ENCODE results near the gene DROSHA.
"Not testable (repeated sequence)": the region's sequence is repeated elsewhere in the genome, so short reads cannot be mapped to it uniquely, and the experiment has no call there.

Gene DROSHA

GRCh38 chr5:31413030-31413812, 118.7 kb downstream of the DROSHA start:
- no peak for DNase-seq

GRCh38 chr5:31412324-31412723, 119.6 kb downstream of the DROSHA start:
- DNase-seq = no peak

DNA sequence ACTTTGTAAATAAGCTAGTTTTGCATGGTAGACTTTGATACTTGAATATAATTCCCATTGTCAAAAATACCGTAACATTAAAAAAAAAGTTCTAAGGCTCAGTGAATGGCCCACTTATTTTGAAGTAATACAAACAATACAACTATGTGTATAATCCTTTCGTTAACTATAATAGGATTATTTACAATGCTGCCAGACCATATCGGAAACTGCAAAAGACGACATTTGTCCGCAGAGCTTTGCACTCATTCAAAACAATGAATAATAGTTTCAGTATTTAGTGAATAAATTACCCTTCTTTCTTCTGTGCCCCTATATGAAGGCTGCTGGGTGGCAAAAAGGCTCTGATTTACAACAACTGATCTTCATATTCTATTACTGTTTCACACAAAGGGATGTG, 121.8 kb downstream of the DROSHA start:
- no peak for DNase-seq

DNA sequence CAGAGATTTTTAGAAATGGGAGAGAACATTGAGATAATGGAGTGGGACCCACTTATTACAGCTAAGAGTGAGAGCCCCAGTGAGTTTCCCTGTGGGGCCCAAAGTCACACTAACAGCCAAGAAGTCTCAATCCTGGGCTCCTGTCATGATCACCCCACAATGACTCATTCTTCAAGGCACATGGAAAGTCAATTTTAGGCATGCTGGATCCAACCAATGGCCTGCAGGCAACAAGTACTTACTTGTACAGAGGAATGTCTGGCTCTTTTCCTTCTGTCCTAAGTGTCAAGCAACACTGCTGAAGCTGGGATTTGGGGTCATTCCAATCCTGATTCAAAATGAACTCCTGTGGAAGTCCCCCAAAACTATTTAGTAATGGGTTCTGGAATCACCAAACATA, 123.1 kb downstream of the DROSHA start:
- no peak for DNase-seq

GRCh38 chr5:31407921-31408693, 123.8 kb downstream of the DROSHA start:
- DNase-seq = no peak

- peak in 1 of 14 donors; percentile 60 for DNase-seq
Observed at GRCh38 chr5:31404325-31404724, 127.6 kb downstream of the DROSHA start.

- no peak for DNase-seq
Observed at GRCh38 chr5:31401691-31402090, 130.2 kb downstream of the DROSHA start.

- no peak for DNase-seq
Observed at GRCh38 chr5:31397926-31398557, 133.9 kb downstream of the DROSHA start.

- no peak for DNase-seq
Observed at GRCh38 chr5:31396611-31397295, 135.1 kb downstream of the DROSHA start.

GRCh38 chr5:31395450-31396045, 136.3 kb downstream of the DROSHA start:
- DNase-seq = not testable (repeated sequence)

DNA sequence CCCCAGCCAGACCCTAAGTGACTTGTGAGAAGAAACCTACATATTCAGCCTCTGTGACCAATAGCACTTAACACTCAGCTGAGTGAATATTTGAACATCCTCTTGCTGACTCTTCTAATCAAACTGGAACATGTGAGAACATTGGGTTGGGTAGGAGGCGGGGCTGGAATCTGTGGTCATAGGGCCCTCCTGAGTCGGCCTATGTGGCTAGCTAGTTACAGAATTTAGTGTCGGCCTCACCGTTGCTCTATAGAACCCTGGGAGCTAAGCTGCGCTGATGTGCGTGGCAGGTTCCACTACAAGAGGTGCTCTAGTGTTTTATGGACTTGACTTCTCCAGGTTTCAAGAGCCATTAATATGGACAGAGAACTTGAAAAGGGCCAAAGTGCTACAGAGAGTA, 138.8 kb downstream of the DROSHA start:
- DNase-seq = no peak

GRCh38 chr5:31392061-31392460, 139.8 kb downstream of the DROSHA start:
- no peak for DNase-seq

DNA sequence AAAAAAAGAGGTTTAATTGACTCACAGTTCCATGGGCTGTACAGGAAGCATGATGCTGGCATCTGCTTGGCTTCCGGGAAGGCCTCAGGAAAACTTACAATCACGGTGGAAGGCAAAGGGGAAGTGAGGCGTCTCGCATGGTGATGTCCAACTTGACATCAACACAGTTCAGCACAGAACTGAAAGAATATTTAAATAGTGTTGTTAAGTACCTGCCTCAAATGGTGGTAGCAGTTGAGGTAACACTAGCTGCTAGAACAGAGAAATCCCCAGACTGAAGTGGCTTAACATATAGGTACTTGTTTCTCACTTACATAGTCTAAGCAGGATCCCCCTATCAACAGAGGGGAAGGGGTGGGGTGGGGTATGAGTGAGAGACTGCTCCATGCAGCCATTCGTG, 141.6 kb downstream of the DROSHA start:
- DNase-seq = no peak

GRCh38 chr5:31385774-31386537, 145.9 kb downstream of the DROSHA start:
- no peak for DNase-seq

- DNase-seq = no peak
Observed at GRCh38 chr5:31383734-31384133, 148.2 kb downstream of the DROSHA start.

DNA sequence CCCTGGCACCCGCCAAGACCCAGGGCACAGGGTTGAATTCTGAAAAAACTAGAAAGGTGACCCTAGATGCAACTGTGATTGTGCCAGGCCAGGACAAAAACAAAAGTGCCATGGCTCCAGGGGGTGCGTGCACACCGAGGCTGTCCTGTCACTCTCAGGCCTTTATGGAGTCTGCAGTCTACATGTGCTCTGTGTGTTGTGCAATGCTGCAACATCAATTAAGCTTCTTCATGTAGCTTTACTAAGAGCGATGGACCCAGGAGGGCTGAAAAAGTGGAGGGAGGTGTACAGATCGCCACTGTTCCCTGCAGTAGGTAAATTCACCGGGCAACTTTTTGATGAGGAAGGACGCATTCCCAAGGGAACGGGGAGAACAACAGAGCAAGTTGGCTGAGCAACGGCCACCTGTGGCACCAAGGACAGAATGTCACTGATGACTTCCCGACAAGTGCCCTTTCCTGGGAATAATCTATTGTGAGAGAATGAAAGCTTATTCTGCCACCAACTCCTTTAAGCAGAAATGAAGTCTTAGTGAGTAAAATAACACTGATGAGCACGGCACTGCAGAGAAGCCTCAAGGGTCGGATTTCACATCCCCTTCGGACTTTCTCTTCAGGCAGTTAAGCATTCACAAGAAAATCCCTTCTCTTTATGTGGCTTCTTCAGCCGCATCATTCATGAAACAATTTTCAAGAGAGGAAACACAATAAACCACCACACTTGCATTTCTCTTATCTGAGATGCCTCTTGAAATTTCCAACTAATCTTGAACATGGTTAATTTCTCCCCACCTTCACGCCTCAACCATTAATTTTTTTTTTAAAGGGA, 149.6 kb downstream of the DROSHA start:
- DNase-seq = peak in 1 of 14 donors; percentile 24

GRCh38 chr5:31381299-31381698, 150.6 kb downstream of the DROSHA start:
- no peak for DNase-seq

DNA sequence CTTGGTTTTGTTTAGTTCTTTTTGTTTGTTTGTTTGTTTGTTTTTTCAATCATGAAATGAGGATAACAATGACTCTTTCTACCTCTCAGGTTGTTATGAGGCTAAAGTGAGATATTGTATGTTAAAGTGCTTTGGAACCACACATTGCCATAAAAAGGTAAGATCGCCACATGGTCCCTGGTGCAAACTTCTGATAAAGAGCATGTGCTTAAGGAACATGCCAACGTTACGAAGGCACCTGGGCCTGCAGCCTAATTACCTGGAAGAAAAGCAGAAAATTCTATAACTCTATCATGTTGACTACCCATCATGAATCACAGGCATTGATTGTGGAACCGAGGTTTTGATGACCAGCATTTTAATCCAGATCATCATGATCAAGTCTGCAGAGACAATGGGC, 151.8 kb downstream of the DROSHA start:
- DNase-seq = no peak

DNA sequence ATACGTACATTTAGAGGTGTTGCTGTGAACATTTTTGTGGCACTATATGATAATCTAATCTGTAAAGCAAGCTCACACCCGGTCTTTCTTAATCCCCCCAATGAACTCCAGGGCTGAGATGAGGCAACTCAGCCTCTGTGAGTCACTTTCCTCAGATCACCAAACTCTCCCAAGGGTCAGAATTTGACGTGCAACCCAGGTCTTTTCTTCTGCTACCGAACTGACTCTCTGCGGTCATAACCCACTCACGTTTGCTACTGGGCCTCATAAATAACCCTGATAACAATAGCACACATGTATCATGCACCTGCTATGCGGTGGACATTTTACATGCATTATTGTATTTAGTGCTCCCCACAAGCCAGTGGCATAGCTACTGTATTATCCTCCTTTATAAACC, 153.1 kb downstream of the DROSHA start:
- no peak for DNase-seq

- peak in 1 of 14 donors; percentile 24 for DNase-seq
Observed at GRCh38 chr5:31378136-31378535, 153.8 kb downstream of the DROSHA start.
